ENCODE measurements around the gene UTP25.
"Not testable (repeated sequence)": the region's sequence is repeated elsewhere in the genome, so short reads cannot be mapped to it uniquely, and the experiment has no call there.

Gene UTP25

GRCh38 chr1:209870151-209870831 lies 42.5 kb downstream of the UTP25 start:
- DNase-seq (ENCODE audit: insufficient read length, low spot score) (no peak), FAIRE-seq (no peak)

- DNase-seq (ENCODE audit: insufficient read length, low spot score): no peak
- FAIRE-seq: no peak
These were observed 43.2 kb downstream of the UTP25 start for GRCh38 chr1:209871006-209871405.

GRCh38 chr1:209871430-209871829 lies 43.7 kb downstream of the UTP25 start:
- no peak for DNase-seq (ENCODE audit: insufficient read length, low spot score)
- FAIRE-seq: no peak

- FAIRE-seq (no peak), DNase-seq (ENCODE audit: insufficient read length, low spot score) (no peak)
These were observed 45.5 kb downstream of the UTP25 start for GRCh38 chr1:209873067-209873799.

- DNase-seq (ENCODE audit: insufficient read length, low spot score): no peak
- no peak for FAIRE-seq
These were observed 47.7 kb downstream of the UTP25 start for GRCh38 chr1:209875515-209875914.

- DNase-seq (ENCODE audit: insufficient read length, low spot score) (no peak), FAIRE-seq (no peak)
These were observed 48.5 kb downstream of the UTP25 start for GRCh38 chr1:209876078-209876800.

GRCh38 chr1:209877087-209877764 lies 49.5 kb downstream of the UTP25 start:
- FAIRE-seq: no peak
- DNase-seq (ENCODE audit: insufficient read length, low spot score): no peak

- no peak for DNase-seq (ENCODE audit: insufficient read length, low spot score)
- no peak for FAIRE-seq
These were observed 51.2 kb downstream of the UTP25 start for GRCh38 chr1:209878964-209879363.

- FAIRE-seq: no peak
These were observed 51.8 kb downstream of the UTP25 start for GRCh38 chr1:209879539-209879938.

GRCh38 chr1:209880031-209880430 lies 52.3 kb downstream of the UTP25 start:
- FAIRE-seq: no peak
- no peak for DNase-seq (ENCODE audit: insufficient read length, low spot score)

More at GRCh38 chr1:209879539-209879938, 51.8 kb downstream of the UTP25 start:
- DNase-seq (ENCODE audit: insufficient read length, low spot score): no peak

GRCh38 chr1:209881619-209882018 lies 53.8 kb downstream of the UTP25 start:
- no peak for FAIRE-seq
- no peak for DNase-seq (ENCODE audit: insufficient read length, low spot score)

GRCh38 chr1:209882286-209882685 lies 54.5 kb downstream of the UTP25 start:
- DNase-seq (ENCODE audit: insufficient read length, low spot score): no peak
- no peak for FAIRE-seq

- DNase-seq (ENCODE audit: insufficient read length, low spot score) (no peak), FAIRE-seq (no peak)
These were observed 55.2 kb downstream of the UTP25 start for GRCh38 chr1:209882942-209883340.

GRCh38 chr1:209883341-209883971 lies 55.7 kb downstream of the UTP25 start:
- no peak for FAIRE-seq
- no peak for DNase-seq (ENCODE audit: insufficient read length, low spot score)

- FAIRE-seq (no peak), DNase-seq (ENCODE audit: insufficient read length, low spot score) (no peak)
These were observed 56.5 kb downstream of the UTP25 start for GRCh38 chr1:209884249-209884648.

- FAIRE-seq (no peak), DNase-seq (ENCODE audit: insufficient read length, low spot score) (no peak)
These were observed 56.9 kb downstream of the UTP25 start for GRCh38 chr1:209884665-209885117.

- DNase-seq (ENCODE audit: insufficient read length, low spot score) (no peak), FAIRE-seq (no peak)
These were observed 57.8 kb downstream of the UTP25 start for GRCh38 chr1:209885403-209886218.

GRCh38 chr1:209886219-209886536 lies 58.4 kb downstream of the UTP25 start:
- FAIRE-seq: no peak
- DNase-seq (ENCODE audit: insufficient read length, low spot score): no peak

- not testable (repeated sequence) for DNase-seq (ENCODE audit: insufficient read length, low spot score); FAIRE-seq
These were observed 60.7 kb downstream of the UTP25 start for GRCh38 chr1:209888291-209889076.
